ENCODE measurements around the gene PPFIA4. TPM values are rescaled to one million over a fixed set of nuclear protein-coding genes. Genes with fewer than 3 reads are reported as not detected.

Gene PPFIA4
- total and polyA plus RNA-seq, 4 donors, result 0.30 to 5.1 (median 0.95) TPM

GRCh38 chr1:203091761-203092330, 65.6 kb downstream of the PPFIA4 start:
- Histone ChIP-seq H3K27ac (ENCODE audit: low read depth in 1 of 2, low read length in 1 of 2) (no peak overlapping the region), H3K27me3 (ENCODE audit: control insufficient read depth in 3 of 3, insufficient read depth in 3 of 3, low read length in 2 of 3) (peaks cover 0 to 3% (median 0%) of the 10 kb centered on the region in 3 donors), H3K9ac (ENCODE audit: insufficient read depth in 1 of 2, low read length in 2 of 2) (no peak overlapping the region), H3K4me3 (no peak overlapping the region), H3K36me3 (ENCODE audit: control insufficient read depth in 4 of 4, insufficient read depth in 4 of 4, low read length in 4 of 4) (no peaks in the 10 kb centered on the region), H3K9me3 (ENCODE audit: control insufficient read depth in 4 of 4, insufficient read depth in 3 of 4, low read length in 3 of 4) (peaks cover 0 to 8% (median 2%) of the 10 kb centered on the region in 4 donors), H3K4me1 (ENCODE audit: control insufficient read depth in 5 of 5, insufficient read depth in 5 of 5, low read length in 5 of 5) (no peaks in the 10 kb centered on the region)
- WGBS, 2 donors, result 76 to 92% methylated on average over 6 of the region's 6 CpGs
- DNase-seq (no peak), ATAC-seq (ENCODE audit: insufficient read depth, low FRiP score) (no peak)
- no peak for TF ChIP-seq CTCF (IDR thresholded peaks at IDR 0.05; ENCODE audit: control extremely low read depth, extremely low read depth)

GRCh38 chr1:203093754-203094410, 67.6 kb downstream of the PPFIA4 start:
- H3K9ac ChIP-seq (ENCODE audit: insufficient read depth in 1 of 2, low read length in 2 of 2), result no peak overlapping the region
- no peaks in the 10 kb centered on the region for H3K4me1 ChIP-seq (ENCODE audit: control insufficient read depth in 5 of 5, insufficient read depth in 5 of 5, low read length in 5 of 5)
- H3K27me3 ChIP-seq (ENCODE audit: control insufficient read depth in 3 of 3, insufficient read depth in 3 of 3, low read length in 2 of 3), result no peaks in the 10 kb centered on the region
- peaks cover 0 to 8% (median 2%) of the 10 kb centered on the region in 4 donors for H3K9me3 ChIP-seq (ENCODE audit: control insufficient read depth in 4 of 4, insufficient read depth in 3 of 4, low read length in 3 of 4)
- H3K36me3 ChIP-seq (ENCODE audit: control insufficient read depth in 4 of 4, insufficient read depth in 4 of 4, low read length in 4 of 4), result no peaks in the 10 kb centered on the region
- WGBS, 2 donors, result 89 to 90% methylated on average over 1 of the region's 1 CpG
- no peak overlapping the region for H3K27ac ChIP-seq (ENCODE audit: low read depth in 1 of 2, low read length in 1 of 2)
- no peak for TF ChIP-seq CTCF (IDR thresholded peaks at IDR 0.05; ENCODE audit: control extremely low read depth, extremely low read depth)
- no peak overlapping the region for H3K4me3 ChIP-seq
- DNase-seq (no peak), ATAC-seq (ENCODE audit: insufficient read depth, low FRiP score) (no peak)

- no peak for ATAC-seq (ENCODE audit: insufficient read depth, low FRiP score)
- DNase-seq, result no peak
- Histone ChIP-seq H3K9me3 (ENCODE audit: control insufficient read depth in 4 of 4, insufficient read depth in 3 of 4, low read length in 3 of 4) (peaks cover 0 to 8% (median 2%) of the 10 kb centered on the region in 4 donors), H3K4me1 (ENCODE audit: control insufficient read depth in 5 of 5, insufficient read depth in 5 of 5, low read length in 5 of 5) (no peaks in the 10 kb centered on the region), H3K9ac (ENCODE audit: insufficient read depth in 1 of 2, low read length in 2 of 2) (no peak overlapping the region), H3K4me3 (no peak overlapping the region), H3K27ac (ENCODE audit: low read depth in 1 of 2, low read length in 1 of 2) (no peak overlapping the region), H3K27me3 (ENCODE audit: control insufficient read depth in 3 of 3, insufficient read depth in 3 of 3, low read length in 2 of 3) (no peaks in the 10 kb centered on the region), H3K36me3 (ENCODE audit: control insufficient read depth in 4 of 4, insufficient read depth in 4 of 4, low read length in 4 of 4) (no peaks in the 10 kb centered on the region)
- TF ChIP-seq CTCF (IDR thresholded peaks at IDR 0.05; ENCODE audit: control extremely low read depth, extremely low read depth), result no peak
- 93 to 95% methylated on average over 1 of the region's 1 CpG for WGBS, 2 donors
These were observed 68.9 kb downstream of the PPFIA4 start for GRCh38 chr1:203095061-203095690.
